Hematopoietic multipotent progenitor cell treated with erythropoietin and hydrocortisone succinate and interleukin-3 and kit ligand, for 8 days (in vitro differentiated cells): ENCODE results near the gene SFTA2.

Experiments used
- DNase-seq: peaks from one replicate; pipeline ENCODE4 v3.0.0-alpha.2; 2015

Gene SFTA2

DNA sequence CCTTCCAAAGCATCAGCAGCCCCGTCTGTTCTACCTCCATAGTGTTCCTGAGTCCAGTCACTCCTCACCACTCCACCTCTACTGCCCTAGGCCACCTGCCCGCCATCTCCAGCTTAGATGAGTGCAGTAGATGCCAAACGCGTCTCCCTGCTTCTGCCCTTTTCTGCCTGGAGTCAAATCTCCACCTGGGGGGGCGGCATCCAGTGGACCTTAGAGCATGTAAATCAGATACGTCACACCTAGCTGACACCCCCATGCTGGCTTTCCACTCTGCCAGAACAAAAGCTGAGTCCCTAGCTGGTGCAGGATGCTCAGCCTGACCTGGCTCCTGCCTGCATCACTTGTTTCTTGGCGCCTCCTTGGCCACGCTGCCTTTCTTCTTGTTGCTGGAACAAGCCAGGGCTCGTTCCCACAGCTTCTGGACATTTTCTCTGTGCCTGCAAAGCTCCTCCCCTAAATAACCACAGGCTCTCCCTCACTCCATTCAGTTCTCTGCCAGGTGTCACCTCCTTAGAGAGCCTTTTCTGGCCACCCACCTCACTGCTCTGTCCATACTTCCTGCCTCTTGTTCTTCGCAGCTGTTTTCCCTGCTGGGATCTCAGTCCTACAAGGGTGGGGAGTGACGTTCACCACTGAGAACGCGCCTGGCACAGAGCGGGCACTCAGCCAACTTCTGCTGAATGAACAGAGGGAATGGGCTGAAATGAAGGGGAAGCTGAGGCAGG, 41.9 kb downstream of the SFTA2 start:
- DNase-seq: no peak

DNA sequence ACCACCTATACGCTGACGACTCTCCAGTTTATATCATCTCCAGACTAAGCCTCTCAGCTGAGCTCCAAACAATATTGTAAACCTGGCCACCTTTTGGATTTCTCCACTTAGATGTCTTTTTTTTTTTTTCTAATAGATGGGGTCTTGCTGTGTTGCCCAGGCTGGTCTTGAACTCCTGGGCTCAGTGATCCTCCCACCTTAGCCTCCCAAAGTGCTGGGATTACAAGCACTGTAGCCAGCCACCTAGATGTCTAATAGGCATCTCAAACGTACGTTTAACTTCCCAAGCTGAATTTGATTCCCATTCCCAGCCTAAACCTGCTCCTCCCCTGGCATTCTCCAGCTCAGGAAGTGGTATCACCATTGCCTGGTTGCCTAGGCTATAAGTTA, 42.5 kb downstream of the SFTA2 start:
- DNase-seq: no peak

DNA sequence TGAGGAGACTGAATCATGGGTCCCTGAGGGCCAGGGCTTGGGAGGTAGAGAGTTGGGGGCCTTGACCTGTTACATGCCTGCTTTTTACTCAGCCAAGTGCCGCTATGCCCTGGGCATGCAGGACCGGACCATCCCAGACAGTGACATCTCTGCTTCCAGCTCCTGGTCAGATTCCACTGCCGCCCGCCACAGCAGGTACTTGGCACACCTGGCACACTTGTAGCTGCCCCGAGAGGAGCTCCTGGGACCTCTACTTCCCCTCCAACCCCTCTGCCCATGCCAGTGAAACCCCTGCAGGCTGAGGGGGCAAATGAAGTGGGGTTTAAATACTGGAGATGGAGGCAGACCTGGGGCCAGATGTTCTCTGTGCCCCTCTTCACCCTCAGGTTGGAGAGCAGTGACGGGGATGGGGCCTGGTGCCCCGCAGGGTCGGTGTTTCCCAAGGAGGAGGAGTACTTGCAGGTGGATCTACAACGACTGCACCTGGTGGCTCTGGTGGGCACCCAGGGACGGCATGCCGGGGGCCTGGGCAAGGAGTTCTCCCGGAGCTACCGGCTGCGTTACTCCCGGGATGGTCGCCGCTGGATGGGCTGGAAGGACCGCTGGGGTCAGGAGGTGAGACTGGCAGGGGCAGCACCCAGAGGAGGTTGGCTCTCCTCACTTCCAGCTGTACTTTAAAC, 43.0 kb downstream of the SFTA2 start:
- no peak for DNase-seq

DNA sequence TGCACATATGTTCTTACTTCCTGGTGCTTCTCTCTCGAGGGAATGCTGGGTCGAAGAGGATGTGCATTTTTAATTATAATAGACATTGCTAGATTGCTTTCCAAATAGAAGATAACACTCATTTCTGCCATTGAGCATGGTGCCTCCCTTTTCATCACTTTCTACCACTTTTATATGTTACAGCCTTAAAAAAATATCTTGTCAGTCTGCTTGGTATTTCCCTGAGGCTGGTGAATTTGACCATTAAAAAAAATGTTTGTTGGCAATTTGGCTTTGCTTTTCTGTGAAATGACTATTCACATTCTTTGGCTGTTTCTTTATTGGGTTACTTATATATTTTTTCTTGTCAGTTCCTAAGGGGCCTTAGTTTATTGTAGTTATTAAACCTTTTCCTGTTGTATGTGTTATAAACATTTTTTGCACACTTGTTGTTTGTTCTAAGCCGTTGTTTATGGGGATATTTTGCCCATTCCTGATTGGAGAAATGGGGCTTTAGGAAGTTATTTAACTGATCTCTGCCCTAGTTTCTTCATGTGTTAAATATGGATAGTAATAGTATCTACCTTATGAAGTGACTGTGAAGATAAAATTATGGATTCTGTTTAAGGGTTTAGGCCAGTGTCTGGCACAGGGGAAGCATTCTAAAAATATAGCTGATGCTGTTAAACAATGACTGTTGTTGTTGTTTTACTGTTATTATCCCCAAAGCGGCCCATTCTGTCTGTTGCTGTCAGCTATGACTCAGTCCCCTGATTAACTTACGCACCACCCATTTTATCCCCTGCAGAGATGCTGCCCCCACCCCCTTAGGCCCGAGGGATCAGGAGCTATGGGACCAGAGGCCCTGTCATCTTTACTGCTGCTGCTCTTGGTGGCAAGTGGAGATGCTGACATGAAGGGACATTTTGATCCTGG, 43.8 kb downstream of the SFTA2 start:
- no peak for DNase-seq

DNA sequence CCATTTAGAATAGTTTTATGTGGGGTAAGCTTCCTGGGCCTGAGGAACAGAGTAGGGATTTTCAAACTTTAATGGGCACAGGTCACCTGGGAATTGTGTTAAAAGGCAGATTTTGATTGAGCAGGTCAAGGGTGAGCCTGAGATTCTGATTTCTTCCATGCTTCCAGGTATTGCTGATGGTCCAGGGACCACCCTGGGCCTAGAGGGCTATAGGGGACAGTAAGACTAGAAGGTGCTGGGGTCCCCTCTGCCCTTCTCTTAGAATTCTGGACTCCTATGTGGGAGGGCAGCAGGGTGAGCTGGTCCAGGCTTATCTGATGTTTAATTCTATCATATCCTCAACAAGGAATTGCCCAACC, 45.1 kb downstream of the SFTA2 start:
- no peak for DNase-seq

DNA sequence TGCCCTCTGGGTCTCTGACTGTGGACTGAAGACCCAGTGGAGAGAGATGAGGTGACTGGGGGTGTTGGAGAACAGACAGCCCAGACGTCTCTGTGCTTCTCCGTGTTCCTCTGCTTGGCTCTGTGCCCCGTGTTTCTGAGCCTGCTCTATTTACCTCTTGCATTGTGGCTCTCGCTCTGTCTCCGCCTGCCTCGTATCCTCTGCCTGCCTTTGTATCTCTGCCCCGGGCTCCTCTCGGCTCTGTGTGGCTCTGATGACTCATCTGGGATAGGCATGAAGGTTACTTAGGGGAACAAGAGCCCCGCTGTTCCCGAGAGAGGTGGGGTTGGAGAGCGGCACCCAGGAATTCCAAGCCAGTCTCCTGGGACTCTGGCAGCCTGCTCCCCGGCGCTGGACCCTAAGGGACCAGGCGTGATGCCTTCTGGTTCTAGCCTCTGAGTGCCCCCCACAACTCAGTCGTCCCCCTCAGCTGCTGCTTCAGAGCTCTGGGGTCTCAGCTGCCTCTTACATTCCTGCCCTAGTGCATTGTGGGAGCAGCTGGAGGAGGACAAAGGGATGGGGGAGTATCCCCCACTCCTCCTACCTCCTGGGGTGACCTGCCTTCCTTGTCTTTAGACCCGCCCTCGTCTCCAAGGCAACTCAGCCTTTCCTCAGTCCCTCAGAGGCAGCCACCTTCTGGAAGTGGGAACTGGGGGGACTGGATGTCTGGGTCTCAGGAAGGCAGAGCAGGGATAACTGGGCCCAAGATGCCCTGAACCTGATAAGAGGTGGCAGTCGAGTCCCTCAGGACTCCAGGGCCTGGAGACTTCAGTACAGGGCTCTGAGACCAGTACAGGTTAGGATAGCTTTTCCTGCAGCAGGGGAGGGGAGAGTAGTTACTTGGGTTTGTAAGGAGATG, 45.7 kb downstream of the SFTA2 start:
- DNase-seq: no peak

DNA sequence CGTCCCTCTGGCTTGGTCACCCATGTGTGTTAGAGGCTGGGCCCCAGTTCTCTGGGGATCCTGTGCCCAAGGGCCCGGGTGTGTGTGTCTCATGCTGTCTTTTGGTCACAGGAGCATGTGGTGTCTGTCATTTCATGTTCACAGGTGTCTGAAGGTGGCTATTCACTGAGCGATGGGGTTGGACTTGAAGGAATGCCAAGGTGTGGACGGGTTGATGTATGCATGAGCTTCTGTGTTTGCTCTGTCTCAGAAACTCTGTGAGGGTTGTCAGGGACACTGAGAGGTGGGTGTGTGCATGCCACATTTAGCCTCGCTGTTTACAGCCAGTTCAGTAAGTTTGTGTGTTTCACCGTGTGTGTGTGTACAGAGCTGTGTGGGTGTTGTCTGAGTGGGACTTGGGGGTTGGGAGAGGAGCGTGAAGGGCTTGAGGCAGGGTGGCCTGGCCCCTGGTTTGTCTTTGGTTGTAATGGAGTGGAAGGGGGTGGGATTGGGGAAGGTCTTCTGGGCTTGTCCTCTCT, 46.4 kb downstream of the SFTA2 start:
- no peak for DNase-seq

DNA sequence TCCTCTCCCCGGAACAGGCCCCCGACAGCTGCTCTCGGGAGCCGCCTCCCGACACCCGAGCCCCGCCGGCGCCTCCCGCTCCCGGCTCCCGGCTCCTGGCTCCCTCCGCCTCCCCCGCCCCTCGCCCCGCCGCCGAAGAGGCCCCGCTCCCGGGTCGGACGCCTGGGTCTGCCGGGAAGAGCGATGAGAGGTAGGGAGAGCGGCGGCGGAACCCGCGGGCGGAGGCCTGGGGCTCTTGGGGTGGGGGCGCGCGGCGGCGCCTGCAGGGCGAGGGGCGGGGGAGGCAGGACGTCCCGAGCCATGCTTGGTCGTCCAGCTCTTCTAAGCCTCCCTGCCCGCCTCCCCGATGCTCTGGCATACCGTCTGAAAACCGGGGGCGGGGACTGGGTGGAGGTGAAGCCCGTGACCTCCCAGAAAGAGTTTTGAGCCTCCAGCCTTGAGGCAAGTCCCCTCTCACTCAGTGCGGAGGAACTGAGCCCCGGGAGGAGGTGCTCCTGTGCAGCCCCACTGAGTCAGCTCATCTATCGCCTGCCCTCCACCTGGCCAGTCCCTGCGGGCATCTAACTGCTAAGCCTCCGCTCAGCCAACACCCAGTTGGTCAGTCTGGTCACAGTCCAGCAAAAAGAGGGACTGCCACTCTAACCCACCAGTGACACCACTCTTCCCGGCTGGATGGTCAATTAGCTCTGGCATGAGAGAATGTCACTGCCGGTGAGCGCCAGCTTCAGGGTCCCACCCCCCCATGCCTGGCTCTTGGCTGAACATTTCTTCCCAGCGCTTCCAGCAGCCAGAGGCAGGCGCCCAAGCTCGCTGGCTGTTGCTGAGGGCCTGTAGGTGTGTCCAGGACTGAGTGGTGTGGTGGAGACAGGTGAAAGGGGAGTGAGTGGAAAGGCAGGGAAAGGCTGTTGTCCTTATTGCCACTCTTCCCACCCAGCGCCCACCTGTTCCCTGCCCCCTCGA, 47.2 kb downstream of the SFTA2 start:
- peak; percentile 12 for DNase-seq

DNA sequence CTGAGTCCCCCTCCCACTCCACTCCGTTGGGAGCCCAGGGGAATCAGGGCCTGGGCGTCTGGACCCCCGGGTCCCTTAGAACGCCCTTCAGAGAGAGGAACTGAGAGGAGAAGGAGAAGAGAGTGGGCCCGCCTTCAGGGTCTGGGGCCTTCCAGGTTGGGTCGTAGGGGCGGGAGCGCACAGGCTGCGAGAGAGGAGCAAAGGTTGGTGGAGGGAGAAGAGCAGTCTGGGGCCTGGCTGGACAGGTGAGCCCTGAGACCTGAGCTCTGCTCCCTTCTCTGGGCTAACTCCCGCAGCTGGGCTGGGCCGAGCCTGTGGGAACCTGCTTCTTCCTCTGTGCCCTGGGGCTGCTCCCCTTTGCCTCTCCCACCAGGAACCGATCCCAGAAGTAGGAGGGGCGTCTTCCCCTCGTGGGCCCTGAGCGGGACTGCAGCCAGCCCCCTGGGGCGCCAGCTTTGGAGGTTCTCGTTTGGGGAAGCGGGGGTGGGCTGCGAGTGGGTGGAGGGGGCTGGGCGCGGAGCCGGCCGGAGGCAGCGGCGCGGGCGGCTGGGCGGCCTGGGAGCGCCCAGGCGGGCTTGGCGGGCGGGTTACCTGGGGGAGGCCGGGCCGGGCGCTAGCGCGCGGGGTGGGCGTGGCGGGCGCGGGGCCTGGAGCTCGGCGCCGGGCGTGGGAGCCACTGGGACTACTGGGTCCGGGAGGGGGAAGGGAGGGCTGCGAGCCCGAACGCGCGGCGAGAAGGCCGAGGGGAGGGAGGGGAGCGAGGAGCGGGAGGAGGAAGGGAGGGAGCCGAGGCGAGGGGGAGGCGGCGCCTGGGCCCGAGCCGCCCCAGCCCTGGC, 48.1 kb downstream of the SFTA2 start, which contains the start of gene DDR1:
TSS of gene DDR1 (plus strand) at position 835 of the 836 bp plus-strand sequence. CDS start 4,211 bp downstream, outside the sequence.
- peak; percentile 3 for DNase-seq

DNA sequence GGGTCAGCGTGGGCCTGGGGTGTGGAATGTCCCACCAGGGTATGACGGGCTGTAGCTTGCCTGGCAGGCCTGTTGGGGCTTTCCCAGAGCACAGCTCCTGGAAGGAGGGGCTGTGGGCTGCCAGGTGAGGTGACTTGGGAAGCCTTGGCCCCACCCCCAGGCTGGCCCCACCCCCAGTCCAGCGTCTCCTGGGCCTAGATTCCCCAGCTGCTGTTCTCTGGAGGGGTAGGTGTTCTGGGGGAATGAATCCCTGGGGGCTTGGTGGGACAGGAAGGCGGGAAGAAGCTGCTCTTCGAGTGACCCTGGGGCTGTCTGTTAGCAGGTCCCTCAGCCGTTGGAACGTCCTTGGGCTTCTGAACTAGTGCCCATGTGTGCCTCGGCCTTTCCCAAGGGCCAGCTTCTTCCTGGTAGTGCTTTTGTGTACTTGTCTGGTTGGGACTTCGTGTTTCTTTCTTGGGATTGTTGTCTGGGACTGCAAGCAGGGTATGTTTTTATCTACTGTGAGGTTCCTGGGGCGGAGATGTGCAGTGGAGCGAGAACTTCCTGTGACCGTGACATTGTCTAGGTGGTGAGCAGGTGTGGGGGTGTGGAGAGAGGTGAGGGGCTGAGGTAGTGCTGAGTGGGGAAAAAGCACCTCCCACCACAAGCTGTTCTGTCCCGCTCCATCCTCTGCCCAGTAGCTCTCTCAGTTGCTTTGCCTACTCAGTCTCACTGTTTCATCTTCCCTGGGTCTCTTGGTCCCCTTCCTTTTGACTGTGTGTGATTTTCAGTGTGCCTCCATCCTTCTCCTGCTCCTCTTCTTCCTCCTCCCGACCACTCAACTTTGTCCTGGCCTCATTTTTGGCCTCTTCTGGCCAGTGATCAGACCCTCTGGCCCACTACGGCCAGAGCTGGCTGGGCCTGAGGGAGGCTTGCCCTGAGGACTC, 48.9 kb downstream of the SFTA2 start:
- no peak for DNase-seq

DNA sequence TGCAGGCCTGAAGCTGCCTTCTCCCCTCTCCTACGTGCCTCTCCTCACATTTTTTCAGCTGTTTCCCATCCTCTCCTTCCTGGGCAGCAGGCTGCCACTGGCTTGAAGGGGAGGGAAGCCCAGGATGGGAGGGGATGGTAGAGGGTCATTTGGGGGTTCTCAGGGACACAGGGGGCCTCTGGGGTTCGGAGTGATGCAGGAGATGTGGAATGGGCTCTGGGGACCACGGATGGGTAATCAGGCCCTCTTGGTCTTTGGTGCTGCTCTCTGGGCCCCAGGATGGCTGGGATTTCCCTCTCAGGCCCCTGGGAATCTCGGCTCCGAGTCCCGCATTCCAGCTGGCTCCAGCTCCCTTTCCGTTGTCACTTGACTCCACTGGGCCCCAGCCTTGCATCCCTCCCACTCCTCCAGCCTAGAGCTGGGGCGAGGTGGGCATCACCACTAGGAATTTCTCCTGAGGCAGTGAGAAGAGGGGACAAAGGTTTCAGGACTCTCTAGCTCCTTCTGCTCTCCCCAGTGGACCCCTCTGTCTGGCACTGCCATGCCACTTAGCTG, 49.7 kb downstream of the SFTA2 start:
- DNase-seq: no peak

DNA sequence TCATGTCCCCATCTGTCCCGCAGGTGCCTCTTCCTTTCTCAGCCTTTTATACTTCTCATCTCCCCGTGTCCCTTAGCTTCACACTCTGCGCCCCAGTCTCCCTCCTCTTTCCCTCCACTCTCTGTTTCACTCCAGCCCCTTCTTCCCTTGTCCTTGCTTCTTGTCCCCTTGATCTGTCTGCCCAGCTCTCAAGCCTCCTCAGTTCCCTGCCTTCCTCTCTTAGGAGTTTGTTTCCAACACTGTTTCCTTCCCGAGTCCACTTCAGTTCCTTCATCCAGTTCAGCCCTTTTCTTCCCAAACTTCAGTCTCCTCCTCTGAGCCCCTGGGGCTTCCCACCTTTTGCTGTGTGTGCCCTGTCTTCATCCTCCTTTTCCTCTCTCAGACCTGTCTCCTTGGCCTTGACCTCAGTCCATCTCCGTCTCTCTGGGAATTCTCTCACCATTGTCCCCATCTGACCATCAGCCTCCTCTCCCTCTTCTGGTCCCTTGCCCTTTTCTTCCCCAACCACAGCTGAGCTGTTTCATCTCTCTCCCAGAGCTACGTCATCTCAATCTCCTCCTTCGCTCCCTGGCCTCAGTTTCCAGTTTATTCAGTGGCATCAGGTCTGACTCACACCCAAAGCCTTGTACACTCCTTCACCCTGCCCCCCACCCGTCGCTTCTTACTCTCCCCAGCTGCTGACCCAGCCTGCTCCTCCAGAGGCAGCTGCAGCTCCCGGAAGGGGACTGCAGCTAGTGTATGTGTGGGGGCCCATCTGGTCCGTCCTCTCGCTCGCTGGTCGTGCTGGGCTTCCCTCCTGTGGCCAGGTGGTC, 50.4 kb downstream of the SFTA2 start:
- DNase-seq: no peak
